Hematopoietic multipotent progenitor cell treated with erythropoietin and hydrocortisone succinate and interleukin-3 and kit ligand, for 4 days (in vitro differentiated cells): Measurements from ENCODE around the gene CLDN34.

ENCODE experiments used
- DNase-seq: peaks from one replicate; pipeline ENCODE4 v3.0.0-alpha.2; 2015

CLDN34 gene, protein sequence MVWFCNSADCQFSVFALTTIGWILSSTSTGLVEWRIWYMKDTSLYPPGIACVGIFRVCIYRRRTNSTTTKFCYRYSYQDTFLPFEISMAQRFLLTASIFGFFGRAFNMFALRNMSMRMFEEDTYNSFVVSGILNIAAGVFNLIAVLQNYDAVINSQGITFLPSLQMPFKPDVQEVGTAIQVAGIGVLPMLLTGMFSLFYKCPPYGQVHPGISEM

DNA sequence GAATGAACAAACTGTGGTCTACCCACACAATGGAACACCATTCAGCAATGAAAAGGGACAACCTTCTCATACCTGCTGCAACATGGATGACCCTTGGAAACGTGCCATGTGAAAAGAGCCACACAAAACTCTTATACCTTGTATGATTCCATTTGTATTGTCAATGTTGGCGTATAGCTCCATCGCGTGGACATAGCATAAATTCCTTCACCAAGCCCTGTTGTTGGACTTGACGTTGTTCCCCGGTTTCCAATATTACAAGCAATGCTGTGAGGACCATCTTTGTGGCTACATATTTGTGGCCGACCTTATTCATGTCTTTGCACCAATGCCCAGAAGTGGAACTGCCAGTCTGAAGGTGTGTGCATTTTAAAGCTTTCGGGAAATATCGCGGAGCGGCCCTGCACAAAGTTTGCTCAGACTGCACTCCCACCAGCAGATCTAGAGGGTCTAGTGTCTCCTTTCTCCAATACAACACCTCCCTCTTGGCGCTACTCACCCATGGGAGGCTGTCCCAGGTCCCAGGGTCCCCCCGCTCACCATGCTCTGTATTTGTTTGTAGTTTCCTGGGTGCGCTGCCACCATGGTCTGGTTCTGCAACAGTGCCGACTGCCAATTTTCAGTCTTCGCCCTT is at the start of gene CLDN34:
CLDN34 (plus strand) TSS at position 584 of the 634 bp plus-strand sequence; CDS start at position 584, 0 bp downstream.
- DNase-seq: no peak

DNA sequence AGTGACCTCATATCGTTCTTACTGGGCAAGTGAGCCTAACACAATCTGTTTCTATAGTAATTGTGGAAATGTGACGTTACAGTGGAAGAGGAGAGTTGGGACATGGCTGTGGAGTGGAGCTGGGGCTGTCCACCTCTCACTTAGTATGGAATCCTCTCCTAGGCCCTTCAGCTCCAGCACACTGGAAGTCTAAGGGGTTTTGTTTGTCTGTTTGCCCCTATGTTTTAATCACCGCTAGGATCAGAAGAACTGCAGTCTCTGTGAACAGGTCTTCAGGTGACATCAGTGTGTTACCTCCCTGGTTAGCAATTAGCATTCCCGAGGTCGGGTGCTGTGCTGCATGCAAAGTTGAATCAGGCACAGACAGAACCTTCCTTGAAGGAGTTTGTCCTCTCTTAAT is 49.3 kb upstream of the CLDN34 start:
- DNase-seq: no peak

DNA sequence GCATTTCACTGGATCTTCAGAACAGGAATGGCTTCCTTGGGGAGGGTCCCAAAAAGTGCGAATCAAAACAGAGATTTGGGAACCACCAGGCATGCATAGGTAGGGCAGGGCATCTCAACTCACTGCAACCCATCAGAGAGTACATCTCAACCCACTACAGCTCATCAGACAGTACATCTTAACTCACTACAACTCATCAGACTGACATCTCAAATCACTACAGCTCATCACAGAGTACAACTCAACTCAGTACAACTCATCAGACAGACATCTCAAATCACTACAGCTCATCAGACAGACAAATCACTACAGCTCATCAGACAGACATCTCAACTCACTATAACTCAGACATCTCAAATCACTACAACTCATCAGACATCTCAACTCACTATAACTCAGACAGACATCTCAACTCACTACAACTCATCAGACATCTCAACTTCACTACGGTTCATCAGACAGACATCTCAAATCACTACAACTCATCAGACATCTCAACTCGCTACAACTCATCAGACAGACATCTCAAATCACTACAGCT is 47.5 kb upstream of the CLDN34 start:
- DNase-seq: no peak

DNA sequence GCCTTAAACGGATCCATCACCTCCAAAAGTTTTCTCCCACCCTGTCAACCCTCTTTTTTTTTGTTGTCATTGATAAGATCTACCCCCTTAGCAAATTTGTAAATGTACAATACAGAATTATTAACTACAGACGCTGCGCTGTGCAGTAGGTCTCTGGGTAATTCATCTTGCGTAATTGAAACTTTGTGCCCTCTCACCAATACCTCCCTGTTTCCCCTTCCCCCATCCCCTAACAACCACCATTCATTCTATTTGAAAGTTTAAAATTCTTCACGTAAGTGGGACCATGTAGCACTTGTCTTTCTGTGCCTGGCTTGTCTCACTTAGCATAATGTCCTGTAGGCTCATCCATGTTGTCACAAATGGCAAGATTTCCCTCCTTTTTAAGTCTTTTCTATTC is 45.8 kb upstream of the CLDN34 start:
- DNase-seq: no peak

DNA sequence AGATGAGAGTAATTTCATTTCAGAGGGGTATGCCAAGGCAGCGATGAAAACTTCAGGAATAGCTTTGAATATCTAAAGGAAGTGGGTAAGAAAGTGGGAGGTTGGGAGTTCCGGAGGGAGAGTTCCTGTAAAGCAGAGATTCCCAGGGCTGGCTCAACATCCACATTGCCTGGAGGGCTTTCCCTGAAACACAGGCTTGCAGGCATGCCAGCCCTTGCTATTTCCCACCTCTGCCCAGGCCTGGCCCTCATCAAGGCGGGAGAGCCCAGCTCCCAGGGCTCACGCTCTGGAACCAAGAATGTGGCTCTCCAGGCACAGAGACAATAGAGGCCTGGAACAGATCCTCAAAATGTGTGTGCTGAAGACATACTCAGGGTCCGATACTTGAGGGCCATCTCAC is 43.8 kb upstream of the CLDN34 start:
- DNase-seq: no peak

DNA sequence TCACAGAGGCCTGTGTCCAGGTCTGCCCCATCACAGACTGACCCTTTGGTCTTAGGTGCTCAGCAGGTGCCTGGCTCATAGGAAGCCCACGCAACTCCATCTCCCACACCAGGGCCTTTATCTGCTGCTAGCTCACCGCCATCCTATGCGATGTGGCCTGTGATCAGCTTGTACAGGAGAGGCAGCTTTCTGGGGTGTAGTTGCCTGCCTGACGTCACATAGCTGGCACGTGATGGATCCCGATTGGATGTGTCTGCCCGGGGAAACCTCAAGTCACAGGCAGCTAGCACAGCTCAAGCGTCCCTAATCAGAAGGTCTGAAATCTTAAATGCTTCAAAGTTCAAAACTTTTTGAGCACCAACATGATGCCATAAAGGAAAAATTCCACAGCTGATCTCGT is 41.2 kb upstream of the CLDN34 start:
- no peak for DNase-seq

DNA sequence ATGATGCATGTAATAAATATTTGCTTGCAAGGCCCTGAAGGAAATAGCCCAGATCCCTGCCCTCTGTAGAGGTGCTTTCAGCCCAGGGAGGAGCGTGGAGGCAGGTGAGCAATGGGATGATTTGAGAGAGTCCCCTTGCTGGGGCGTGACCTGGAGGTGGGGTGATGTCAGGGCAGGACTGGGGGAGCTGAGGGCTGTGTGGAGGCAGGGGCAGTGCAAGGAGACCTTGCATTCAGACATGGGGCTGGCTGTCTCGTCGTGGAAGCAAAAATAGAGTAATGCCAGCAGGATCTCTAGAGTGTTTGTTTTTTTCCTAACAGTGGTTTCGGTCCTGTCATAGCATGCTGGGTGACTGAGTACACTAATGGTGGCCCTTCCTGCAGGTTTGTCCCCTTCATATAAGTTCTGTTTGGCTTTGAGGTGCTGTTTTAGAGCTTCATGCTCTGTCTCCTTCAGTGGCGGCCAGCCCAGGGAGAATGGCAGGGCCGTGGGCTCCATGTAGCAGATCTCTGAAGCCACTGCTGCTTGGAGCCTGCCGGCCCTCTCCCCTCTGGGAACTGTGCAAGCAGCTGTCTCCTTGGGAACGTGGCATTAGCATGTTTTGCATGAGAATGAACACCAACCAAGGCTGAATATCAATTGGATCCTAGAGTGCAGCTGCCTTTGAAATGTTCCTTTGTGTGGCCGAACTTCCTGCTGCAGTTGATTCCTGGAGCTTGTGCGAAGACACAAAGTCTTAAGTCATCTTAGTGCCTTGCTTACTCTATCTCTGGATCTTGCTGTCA is 39.3 kb upstream of the CLDN34 start:
- DNase-seq: no peak

DNA sequence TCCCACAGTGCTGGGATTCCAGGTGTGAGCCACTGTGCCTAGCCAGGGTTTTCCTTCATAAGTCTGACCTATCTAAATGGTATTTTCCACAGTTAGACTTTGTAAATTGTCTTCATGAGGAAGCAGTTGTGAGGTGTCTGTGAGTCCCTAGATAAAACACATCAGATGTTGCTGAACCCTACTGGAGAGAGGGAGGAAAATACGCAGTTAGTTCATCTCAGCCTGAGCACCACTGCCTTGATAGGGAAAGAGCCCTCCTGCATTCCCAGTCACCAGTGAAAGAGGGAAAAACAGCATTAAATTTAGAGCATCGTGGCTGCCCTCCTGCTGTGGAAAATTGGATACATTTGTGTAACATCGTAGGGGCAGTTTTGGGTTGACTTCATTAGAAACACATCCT is 31.7 kb upstream of the CLDN34 start:
- DNase-seq: no peak

DNA sequence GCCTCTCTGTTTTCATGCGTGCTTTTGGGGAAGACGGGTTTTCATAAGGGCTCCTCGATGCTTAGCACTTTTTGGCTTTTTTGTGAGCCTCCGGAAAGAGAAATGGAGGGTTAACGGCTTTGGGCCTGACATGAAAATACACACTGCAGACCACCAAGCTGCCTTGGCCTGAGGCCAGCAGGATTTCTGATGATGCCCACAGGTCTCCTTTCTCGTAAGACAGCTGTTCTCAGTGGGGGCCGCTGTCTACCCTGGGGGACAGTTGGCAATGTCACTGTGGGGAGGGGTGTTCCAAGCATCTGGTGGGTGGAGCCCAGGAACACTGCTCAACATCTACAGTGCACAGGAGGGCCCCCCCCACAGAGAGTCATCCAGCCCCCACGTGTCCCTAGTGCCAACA is 29.4 kb upstream of the CLDN34 start:
- DNase-seq: no peak

DNA sequence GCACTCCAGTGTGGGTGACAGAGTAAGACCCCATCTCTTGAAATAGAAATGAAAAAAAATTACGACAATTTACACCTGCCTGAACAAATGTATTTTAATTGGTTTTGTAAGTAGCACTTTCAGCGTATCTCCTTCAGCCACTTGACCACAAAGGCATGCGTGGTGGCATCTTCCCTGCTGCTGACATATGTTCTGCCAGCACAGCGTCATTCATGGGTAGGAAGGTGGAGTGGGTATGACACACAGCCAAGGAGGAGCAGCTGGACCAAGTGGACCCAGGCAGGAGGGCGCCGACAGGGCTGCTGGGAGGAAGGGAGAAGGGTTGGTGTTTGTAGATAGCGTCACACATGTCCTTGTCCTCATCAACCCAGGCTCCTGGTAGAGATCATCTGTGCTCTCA is 28.6 kb upstream of the CLDN34 start:
- no peak for DNase-seq

DNA sequence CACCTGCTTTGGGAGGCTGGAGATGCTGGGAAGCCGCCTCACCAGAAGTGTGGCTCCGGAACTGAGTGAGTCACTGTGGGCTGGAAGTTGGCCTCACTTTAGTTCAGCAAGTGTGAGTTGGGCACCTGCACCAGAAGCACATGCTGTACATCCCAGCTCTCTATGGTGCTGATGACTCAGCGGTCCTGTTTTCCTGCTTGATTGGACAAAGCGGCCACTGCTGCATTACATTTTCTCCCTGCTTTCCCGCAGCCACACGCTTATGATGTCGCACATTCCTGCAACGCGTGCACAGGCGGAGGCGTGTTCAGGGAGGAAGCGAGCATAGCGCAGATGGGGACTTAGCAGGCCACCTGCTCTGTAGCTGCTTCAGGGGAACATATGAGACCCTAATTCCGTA is 26.7 kb upstream of the CLDN34 start:
- peak; percentile 15 for DNase-seq

DNA sequence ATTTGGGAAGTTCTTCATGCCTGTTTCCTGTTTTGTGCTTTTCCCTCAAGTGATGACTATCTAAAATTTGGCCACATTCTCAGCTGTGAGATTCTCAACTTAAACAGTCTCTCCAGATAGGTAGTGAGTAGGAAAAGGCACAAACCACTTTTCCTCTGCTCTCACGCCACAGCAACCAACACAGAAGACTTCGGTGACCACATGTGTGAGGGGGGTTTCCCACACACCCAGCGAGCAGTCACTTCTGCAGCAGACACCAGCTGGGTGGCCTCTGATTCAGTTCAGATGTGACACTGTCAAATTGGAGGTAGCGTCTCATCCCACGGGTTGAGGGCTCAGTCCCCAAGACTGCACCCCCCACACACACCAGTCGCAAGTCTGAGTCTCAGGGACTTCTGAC is 25.1 kb upstream of the CLDN34 start:
- peak; percentile 73 for DNase-seq

DNA sequence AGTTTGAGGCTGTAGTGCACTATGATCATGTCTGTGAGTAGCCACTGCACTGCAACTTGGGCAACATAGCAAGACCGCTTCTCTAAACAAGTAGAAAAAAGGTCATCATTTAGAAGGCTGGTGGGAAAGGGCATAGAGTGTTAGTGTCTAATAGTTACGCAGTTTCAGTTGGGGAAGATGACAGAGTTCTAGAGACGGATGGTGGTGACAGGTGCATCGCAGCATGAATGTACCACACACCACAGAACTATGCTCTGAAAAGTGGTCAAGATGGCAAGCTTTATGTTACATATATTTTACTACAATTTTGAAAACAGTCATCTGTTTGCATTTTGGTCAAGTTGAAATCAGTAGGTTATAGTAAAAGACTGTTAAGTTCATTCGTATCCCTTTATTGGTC is 23.7 kb upstream of the CLDN34 start:
- DNase-seq: no peak

DNA sequence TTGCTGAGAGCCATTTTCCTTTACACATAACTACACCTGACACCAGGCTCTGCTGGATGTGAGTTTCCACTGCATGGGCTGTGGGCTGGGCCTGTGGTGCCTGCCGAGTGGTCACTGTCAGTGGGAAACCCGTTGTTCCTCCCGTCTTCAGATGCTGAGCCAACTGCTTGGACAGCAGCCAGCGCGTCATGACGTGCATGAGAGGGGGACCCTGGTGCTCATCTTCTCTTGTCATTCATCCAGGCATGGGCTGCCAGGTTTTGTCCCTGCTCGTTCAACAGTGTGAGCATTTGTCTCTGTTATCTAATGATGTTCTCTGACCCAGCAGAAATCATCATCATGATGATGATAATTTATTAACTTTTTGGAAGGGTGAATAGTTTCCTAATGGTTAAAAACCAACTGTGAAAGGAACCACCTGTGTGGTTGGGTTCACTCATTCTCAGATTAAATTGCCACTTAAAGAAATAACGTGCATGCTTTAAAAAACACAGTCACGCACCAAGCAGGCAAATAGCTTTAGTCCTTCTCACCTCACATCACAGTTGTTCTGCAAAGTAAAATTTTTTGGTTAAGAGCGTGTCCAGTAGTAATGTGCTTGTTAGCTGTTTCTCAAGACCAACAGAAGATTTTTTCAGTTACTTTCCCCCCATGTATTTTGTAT is 19.9 kb upstream of the CLDN34 start:
- no peak for DNase-seq

DNA sequence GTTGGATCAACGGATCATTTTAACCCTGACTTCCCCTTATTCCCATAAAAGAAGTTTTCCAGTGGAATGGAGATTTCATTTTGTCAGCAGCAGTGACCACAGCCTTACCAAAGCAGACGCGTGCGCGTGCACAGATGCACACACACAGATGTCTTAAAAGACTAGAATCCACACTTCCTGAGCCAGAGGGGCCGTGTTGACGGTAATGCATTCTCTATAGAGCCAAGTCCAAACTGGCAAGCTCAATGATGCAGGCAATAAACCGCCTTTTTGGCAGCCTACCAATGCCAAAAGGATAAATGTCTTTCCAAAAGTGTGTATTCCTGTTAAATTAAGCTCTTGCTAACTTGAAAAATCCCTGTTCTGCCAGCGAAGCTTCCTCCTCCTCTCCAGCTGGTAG is 18.8 kb upstream of the CLDN34 start:
- no peak for DNase-seq

DNA sequence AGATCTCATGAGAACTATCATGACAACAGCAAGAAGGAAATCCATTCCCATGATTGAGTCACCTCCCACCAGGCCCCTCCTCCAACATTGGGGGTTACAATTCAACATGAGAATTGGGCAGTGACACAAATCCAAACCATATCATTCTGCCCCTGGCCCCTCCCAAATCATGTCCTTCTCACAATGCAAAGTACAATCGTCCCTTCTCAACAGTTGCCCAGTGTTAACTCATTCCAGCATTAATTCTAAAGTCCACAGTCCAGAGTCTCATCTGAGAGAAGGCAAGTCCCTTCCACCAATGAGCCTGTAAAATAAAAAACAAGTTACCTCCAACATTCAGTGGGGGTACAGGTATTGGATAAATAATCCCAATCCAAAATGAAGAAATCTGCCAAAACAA is 14.9 kb upstream of the CLDN34 start:
- no peak for DNase-seq

DNA sequence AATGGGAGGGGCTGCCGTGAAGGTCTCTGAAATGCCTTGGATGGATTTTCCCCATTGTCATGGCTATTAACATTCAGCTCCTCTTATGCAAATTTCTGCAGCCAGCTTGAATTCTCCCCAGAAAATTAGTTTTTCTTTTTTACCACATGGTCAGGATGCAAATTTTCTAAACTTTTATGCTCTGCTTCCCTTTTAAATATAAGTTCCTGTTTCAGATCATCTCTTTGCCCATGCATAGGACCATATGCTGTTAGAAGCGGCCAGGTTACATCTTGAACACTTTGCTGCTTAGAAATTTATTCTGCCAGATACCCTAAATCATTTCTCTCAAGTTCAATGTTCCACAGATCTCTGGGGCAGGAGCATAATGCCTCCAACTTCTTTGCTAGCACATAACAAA is 13.8 kb upstream of the CLDN34 start:
- no peak for DNase-seq

DNA sequence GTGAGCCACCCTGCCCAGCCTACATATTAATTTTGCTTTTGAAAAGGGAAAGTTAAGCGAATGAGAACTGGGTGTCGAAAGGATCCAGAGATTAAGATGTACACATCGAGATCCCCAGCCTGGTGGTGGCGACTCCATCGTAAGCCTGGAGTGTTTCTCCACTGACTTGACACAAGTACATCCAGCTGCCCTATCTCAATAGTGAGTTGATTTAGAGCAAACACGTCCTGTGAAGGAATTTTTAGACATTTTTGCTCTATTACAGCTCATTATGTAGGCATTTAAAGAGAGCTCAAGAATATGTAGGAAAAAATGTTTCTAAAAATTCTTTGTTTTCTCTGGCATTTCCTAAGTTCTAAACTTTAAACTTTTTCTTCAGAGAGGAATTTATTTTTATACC is 11.7 kb upstream of the CLDN34 start:
- no peak for DNase-seq

DNA sequence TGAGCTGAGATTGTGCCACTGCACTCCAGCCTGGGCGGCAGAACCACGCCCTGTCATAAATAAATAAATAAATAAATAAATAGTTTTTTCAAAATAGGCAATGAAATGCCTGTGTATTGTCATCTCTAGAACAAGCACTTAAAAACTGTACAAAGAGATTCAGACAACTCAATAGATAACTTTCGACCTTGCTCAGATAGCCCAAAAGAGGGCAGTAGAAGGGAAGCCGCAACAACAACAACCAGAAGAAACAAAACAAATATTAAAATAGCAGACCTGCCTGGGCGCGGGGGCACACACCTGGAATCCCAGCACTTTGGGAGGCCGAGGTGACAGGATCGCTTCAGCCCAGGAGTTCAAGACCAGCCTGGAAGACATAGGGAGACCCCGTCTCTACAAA is 9.4 kb upstream of the CLDN34 start:
- DNase-seq: no peak

DNA sequence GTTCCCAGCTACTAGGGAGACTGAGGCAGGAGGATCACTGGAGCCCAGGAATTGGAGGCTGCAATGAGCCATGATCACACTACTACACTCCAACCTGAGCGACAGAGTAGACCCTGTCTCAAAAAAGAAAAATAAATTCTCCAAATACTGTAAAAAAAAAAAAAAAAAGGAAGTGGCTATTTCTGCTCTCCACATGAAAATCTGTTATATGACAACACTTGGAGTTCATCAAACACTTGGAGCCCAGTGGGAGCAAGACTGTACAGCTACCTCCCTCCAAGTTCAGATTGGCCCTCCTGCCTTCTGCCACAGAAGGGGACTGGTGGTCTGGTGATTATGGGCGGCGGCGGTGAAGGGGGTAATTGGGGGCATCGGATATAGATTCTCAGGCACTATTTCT is 9.0 kb upstream of the CLDN34 start:
- DNase-seq: no peak

DNA sequence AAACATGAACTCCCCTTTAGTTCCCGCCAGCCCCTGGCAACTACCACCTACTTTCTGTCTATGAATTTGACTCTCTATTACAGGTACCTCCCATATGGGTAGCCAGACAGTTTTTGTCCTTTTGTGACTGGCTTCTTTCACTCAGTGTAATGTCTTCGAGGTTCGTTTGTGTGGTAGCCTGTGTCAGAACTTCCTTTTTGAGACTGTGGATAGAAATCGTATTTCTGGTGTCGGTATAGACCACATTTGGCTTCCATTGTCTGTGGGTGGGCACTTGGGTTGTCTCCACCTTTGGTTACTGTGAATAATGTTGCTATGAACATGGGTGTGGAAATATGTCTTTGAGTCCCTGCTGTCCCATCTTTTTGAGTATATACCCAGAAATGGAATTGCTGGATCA is 5.4 kb upstream of the CLDN34 start:
- no peak for DNase-seq

DNA sequence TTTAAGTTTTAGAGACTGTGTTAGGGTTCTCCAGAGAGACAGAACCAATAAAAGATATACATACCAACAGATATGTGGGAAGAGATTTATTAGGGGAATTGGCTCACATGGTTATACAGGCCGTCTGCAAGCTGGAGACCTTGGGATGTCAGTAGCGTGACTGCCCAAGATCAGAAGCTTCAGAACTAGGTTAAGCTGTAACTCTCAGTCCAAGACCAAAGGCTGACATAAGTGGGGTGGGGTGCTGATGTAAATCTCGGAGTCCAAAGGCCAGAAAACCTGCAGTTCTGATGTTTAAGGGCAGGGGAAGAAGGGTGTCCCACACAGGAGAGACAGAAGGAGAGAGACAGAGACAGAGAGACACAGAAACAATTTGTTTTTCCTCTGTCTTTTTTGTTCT is 10.5 kb downstream of the CLDN34 start:
- no peak for DNase-seq

DNA sequence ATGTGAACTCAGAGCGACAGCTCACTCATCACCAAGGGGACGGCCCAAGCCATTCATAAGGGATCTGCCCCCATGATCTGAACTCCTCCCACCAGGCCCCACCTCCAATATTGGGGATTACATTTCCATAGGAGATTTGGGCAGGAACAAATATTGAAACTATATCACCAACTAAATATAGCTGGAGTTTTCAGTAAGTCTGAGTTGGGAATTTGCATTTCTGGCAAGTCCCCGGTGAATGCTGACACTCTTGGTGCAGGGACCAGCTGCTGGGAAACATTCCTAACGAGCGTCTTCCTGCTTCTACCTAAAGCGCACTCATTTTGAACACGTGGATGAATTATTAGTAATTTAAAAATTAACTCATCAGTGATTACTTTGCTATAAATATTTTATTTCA is 13.2 kb downstream of the CLDN34 start:
- no peak for DNase-seq

DNA sequence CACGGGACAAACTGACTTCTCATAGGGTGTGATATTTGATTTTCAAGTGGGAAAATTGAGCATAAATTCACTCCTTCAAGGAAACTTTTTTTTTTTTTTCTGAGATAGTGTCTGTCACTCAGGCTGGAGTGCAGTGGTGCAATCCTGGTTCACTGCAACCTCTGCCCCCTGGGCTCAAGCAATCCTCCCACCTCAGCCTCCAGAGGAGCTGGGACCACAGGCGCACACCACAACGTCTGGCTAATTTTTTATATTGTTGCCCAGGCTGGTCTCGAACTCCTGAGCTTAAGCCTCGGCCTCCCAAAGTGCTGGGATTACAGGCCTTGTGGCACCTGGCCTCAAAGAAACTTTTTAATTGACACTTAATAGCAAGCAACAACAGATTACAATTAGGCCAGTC is 13.8 kb downstream of the CLDN34 start:
- DNase-seq: no peak
